Breast epithelium (tissue), 4 donors: ENCODE measurements around the gene CARD10. TPM values are rescaled to one million over a fixed set of nuclear protein-coding genes. Genes with fewer than 3 reads are reported as not detected.

ENCODE experiments used
- DNase-seq, 2 donors: peaks; one replicate each; pipeline ENCODE4 v3.0.0-alpha.2; 2019; ENCODE audit warnings: low spot score in 2 of 2
- H3K27ac ChIP-seq, 2 donors: fragments of 200-600 bp; sonication (generic) in 1 of 2; one replicate each; pipeline ENCODE4 v1.5.1; 2016 to 2019; ENCODE audit warnings: mild to moderate bottlenecking in 1 of 2
- H3K27me3 ChIP-seq, 2 donors: fragments of 200-600 bp; sonication (generic) in 1 of 2; one replicate each; pipeline versions ENCODE4 v1.5.1 to v1.6.0; 2017 to 2019; ENCODE audit warnings: control low read depth in 1 of 2, mild to moderate bottlenecking in 1 of 2
- H3K36me3 ChIP-seq: fragments of 200-600 bp; one replicate; pipeline ENCODE4 v1.5.1; 2019
- H3K4me1 ChIP-seq, 2 donors: fragments of 200-600 bp; sonication (generic); one replicate each; pipeline ENCODE4 v1.5.1; 2016 to 2019; ENCODE audit warnings: control low read depth in 1 of 2
- H3K4me3 ChIP-seq, 3 donors: fragments of 200-600 bp; sonication (generic); 1 replicate in 2 of 3; 2 replicates in 1 of 3; pipeline ENCODE4 v1.5.1; 2016 to 2019; ENCODE audit warnings: mild to moderate bottlenecking in 3 of 3, moderate library complexity in 2 of 3
- H3K9me3 ChIP-seq, 2 donors: fragments of 200-600 bp; sonication (generic) in 1 of 2; one replicate each; pipeline ENCODE4 v1.5.1; 2016 to 2019; ENCODE audit warnings: control low read depth in 1 of 2
- CTCF ChIP-seq, 3 donors: fragments of 450-650 bp; IDR thresholded peaks; one replicate each; pipeline ENCODE4 v1.5.1; 2016 to 2017; ENCODE audit warnings: antibody characterized with exemption in 3 of 3, mild to moderate bottlenecking in 3 of 3, moderate library complexity in 3 of 3
- POLR2A ChIP-seq: fragments of 450-650 bp; IDR thresholded peaks from one replicate; pipeline ENCODE4 v1.6.1; 2016; ENCODE audit warnings: antibody characterized with exemption, mild to moderate bottlenecking, moderate library complexity
- POLR2AphosphoS5 ChIP-seq, 3 donors: sonication (generic); formaldehyde crosslinking; IDR thresholded peaks; one replicate each; pipeline ENCODE4 v1.6.1; 2017; ENCODE audit warnings: antibody characterized with exemption in 3 of 3
- intact Hi-C: fragments of 100-400 bp; cut with DNase I; formaldehyde crosslinking; loops from one replicate; pipeline ENCODE4 v1.15.1; 2023; ENCODE audit warnings: low total_unique reads
- total RNA-seq, 3 donors: library from RNA; depleted of rRNA; stranded (reverse); fragments of >200 nt; gene quantifications; one replicate each; pipeline ENCODE4 v1.1.0, GENCODE V29; 2016

CARD10 gene
- total RNA-seq, result 10 to 100 TPM in 2 of 3 donors, 1 to 10 TPM in 1; 2.9 to 12.1 (median 10.2) TPM

- intact Hi-C loops, result no loop called here
- no peak for TF ChIP-seq POLR2AphosphoS5 (IDR thresholded peaks at IDR 0.05)
- no peak for TF ChIP-seq CTCF (IDR thresholded peaks at IDR 0.05)
- TF ChIP-seq POLR2A, result no peak
- Histone ChIP-seq H3K27ac (peak within 1 kb of the TSS; percentile 83 to 86), H3K27me3 (no peaks in the 10 kb centered on the region), H3K4me3 (peak within 1 kb of the TSS; percentile 46 to 99 (median 81)), H3K9me3 (no peaks in the 10 kb centered on the region), H3K36me3 (no peaks in the 10 kb centered on the region), H3K4me1 (no peaks in the 10 kb centered on the region)
- DNase-seq, result no peak
Measured at GRCh38 chr22:37519268-37520195, at the start of gene CARD10. Gene CARD10 (minus strand): TSS chr22:37519415. CDS start chr22:37519200, 215 bp downstream.

GRCh38 chr22:37568448-37569008, 49.3 kb upstream of the CARD10 start:
- no peaks in the 10 kb centered on the region for H3K9me3 ChIP-seq
- H3K27ac ChIP-seq, result peak overlapping the region; percentile 65 to 79
- no peaks in the 10 kb centered on the region for H3K36me3 ChIP-seq
- TF ChIP-seq POLR2AphosphoS5 (IDR thresholded peaks at IDR 0.05), result no peak
- TF ChIP-seq CTCF (IDR thresholded peaks at IDR 0.05), result no peak
- no peak for TF ChIP-seq POLR2A
- no peak for DNase-seq
- H3K27me3 ChIP-seq, result no peaks in the 10 kb centered on the region
- intact Hi-C loops, result no loop called here
- no peak overlapping the region for H3K4me3 ChIP-seq
- peaks cover 3 to 21% of the 10 kb centered on the region in 2 donors for H3K4me1 ChIP-seq

GRCh38 chr22:37568012-37568411, 48.8 kb upstream of the CARD10 start:
- no peaks in the 10 kb centered on the region for H3K9me3 ChIP-seq
- H3K4me1 ChIP-seq, result peaks cover 3 to 24% of the 10 kb centered on the region in 2 donors
- H3K27ac ChIP-seq, result no peak overlapping the region
- DNase-seq, result no peak
- no peaks in the 10 kb centered on the region for H3K36me3 ChIP-seq
- no peaks in the 10 kb centered on the region for H3K27me3 ChIP-seq
- no peak for TF ChIP-seq POLR2A
- TF ChIP-seq CTCF (IDR thresholded peaks at IDR 0.05), result no peak
- no peak for TF ChIP-seq POLR2AphosphoS5 (IDR thresholded peaks at IDR 0.05)
- intact Hi-C loops, result no loop called here
- H3K4me3 ChIP-seq, result no peak overlapping the region

- DNase-seq, result peak; percentile 90 to 92
- Histone ChIP-seq H3K9me3 (no peaks in the 10 kb centered on the region), H3K27me3 (no peaks in the 10 kb centered on the region), H3K36me3 (no peaks in the 10 kb centered on the region), H3K27ac (peak overlapping the region; percentile 80 to 99), H3K4me1 (peaks cover 6 to 33% of the 10 kb centered on the region in 2 donors), H3K4me3 (peak overlapping the region in 1 of 3 donors; percentile 17)
- intact Hi-C loops, result no loop called here
- TF ChIP-seq POLR2A, result no peak
- peak; percentile 98 to 99 (median 98) for TF ChIP-seq CTCF (IDR thresholded peaks at IDR 0.05)
- TF ChIP-seq POLR2AphosphoS5 (IDR thresholded peaks at IDR 0.05), result peak; percentile 61 to 83 (median 70)
Measured at GRCh38 chr22:37566903-37567798, 47.9 kb upstream of the CARD10 start.
